Lung microvascular endothelial cell (primary cell): ENCODE data around the gene ANKRD23. TPM values are rescaled to one million over a fixed set of nuclear protein-coding genes. Genes with fewer than 3 reads are reported as not detected.
"Not testable (repeated sequence)": the region's sequence is repeated elsewhere in the genome, so short reads cannot be mapped to it uniquely, and the experiment has no call there.

Source experiments
- DNase-seq, 2 donors: peaks; one replicate each; pipeline versions ENCODE4 v3.0.0 to v3.0.0-alpha.2; 2010; ENCODE audit warnings: low read depth in 2 of 2
- total RNA-seq: library from RNA; depleted of rRNA; stranded (reverse); fragments of >200 nt; gene quantifications from 2 replicates; pipeline ENCODE4 v1.2.1, GENCODE V29; 2014

ANKRD23 gene
- total RNA-seq, 1 donor from 2014 or later: 0.79 TPM

GRCh38 chr2:96800061-96801004 lies 43.5 kb downstream of the ANKRD23 start:
- DNase-seq: no peak

- DNase-seq: no peak
Observed at GRCh38 chr2:96799623-96799935, 44.2 kb downstream of the ANKRD23 start.

GRCh38 chr2:96798733-96799622 lies 44.8 kb downstream of the ANKRD23 start:
- DNase-seq: no peak

- no peak for DNase-seq
Observed at GRCh38 chr2:96797066-96797625, 46.7 kb downstream of the ANKRD23 start.

- DNase-seq: not testable (repeated sequence)
Observed at GRCh38 chr2:96796497-96796896, 47.3 kb downstream of the ANKRD23 start.

- DNase-seq: no peak
Observed at GRCh38 chr2:96795076-96795475, 48.7 kb downstream of the ANKRD23 start.

- DNase-seq: no peak
Observed at GRCh38 chr2:96792772-96793749, 50.8 kb downstream of the ANKRD23 start.

- no peak for DNase-seq
Observed at GRCh38 chr2:96789245-96789617, 54.6 kb downstream of the ANKRD23 start.

GRCh38 chr2:96788442-96789244 lies 55.2 kb downstream of the ANKRD23 start:
- peak in 1 of 2 donors; percentile 26 for DNase-seq

Other genes starting within 250 kb of the ANKRD23 start
- 16.3 and 21.6 TPM in 2 replicates for gene KANSL3, start 205.7 kb downstream of the ANKRD23 start, total RNA-seq
- gene FER1L5, start 201.3 kb downstream of the ANKRD23 start, total RNA-seq: not detected in 2 replicates
- 12.4 and 22.2 TPM in 2 replicates for gene LMAN2L, start 104.0 kb downstream of the ANKRD23 start, total RNA-seq
- gene CNNM4, start 83.1 kb downstream of the ANKRD23 start, total RNA-seq: 1.1 and 1.6 TPM in 2 replicates
- 6.3 and 9.9 TPM in 2 replicates for gene CNNM3, start 27.8 kb downstream of the ANKRD23 start, total RNA-seq
- 5.9 and 6.3 TPM in 2 replicates for gene ANKRD39, start 14.0 kb upstream of the ANKRD23 start, total RNA-seq
- gene SEMA4C, start 26.1 kb upstream of the ANKRD23 start, total RNA-seq: 17.9 and 20.8 TPM in 2 replicates
- not detected in 2 replicates for gene FAM178B, start 142.6 kb upstream of the ANKRD23 start, total RNA-seq